Measurements from ENCODE around the gene HOXD10.

DNA sequence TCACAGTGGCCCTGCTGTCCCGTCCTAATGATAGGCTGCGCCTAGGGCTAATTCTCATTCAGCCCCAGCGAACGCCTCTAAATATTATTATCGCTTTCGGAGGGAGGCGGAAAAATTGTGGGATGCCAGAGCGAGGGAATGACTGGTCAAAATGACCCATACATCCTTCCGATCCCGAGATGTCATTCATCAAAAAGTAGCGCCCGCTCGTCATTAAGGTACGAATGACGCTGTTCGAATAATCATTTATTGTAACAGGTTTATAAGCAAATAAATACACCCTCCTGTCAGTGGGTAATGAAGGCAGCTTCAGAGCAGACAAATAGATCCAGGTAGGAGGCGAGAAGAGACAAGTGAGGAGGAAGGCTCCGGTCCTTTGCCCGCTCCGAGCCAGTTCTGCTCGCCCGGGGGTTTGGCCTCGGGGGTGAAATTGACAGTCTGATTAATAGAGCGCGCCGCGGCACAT, 32.7 kb upstream of the HOXD10 start, which contains the start of gene EVX2:
- TF ChIP-seq, protein P1, sequence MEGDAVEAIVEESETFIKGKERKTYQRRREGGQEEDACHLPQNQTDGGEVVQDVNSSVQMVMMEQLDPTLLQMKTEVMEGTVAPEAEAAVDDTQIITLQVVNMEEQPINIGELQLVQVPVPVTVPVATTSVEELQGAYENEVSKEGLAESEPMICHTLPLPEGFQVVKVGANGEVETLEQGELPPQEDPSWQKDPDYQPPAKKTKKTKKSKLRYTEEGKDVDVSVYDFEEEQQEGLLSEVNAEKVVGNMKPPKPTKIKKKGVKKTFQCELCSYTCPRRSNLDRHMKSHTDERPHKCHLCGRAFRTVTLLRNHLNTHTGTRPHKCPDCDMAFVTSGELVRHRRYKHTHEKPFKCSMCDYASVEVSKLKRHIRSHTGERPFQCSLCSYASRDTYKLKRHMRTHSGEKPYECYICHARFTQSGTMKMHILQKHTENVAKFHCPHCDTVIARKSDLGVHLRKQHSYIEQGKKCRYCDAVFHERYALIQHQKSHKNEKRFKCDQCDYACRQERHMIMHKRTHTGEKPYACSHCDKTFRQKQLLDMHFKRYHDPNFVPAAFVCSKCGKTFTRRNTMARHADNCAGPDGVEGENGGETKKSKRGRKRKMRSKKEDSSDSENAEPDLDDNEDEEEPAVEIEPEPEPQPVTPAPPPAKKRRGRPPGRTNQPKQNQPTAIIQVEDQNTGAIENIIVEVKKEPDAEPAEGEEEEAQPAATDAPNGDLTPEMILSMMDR (conservative IDR thresholded peaks at IDR 0.05 in 1 of 2, IDR thresholded peaks at IDR 0.05 in 1 of 2; ENCODE audit: low read depth in 1 of 2, low read length in 2 of 2): no peak
- TF ChIP-seq EZH2 (IDR thresholded peaks at IDR 0.05; ENCODE audit: low read length, missing control alignments): peak; percentile 60

Data from fibroblast of lung (primary cell).